HepG2 (cell line): ENCODE measurements around the gene RGS19. TPM values are rescaled to one million over a fixed set of nuclear protein-coding genes. Genes with fewer than 3 reads are reported as not detected.

ENCODE experiments used
- AGO2 ChIP-seq: fragments of 200-400 bp; formaldehyde crosslinking; optimal IDR thresholded peaks from 2 replicates; pipeline ENCODE3; 2017; ENCODE audit warnings: mild to moderate bottlenecking, low read depth, low read length, moderate library complexity
- CBFB ChIP-seq: sonication (generic); formaldehyde crosslinking; IDR thresholded peaks from 2 replicates; pipeline ENCODE4 v1.4.0; 2020; ENCODE audit warnings: missing genetic modification reagents
- CERS6 ChIP-seq: sonication (generic); formaldehyde crosslinking; IDR thresholded peaks from 2 replicates; pipeline ENCODE4 v1.5.0; 2020; ENCODE audit warnings: missing genetic modification reagents
- E2F5 ChIP-seq: sonication (generic); formaldehyde crosslinking; conservative IDR thresholded peaks from 2 replicates; pipeline ENCODE4 v1.4.0; 2020; ENCODE audit warnings: missing genetic modification reagents
- HDAC1 ChIP-seq: sonication (generic); formaldehyde crosslinking; IDR thresholded peaks from 2 replicates; pipeline ENCODE4 v1.5.1; 2020; ENCODE audit warnings: mild to moderate bottlenecking, missing genetic modification reagents
- HDAC6 ChIP-seq: fragments of 200-600 bp; sonication (generic); IDR thresholded peaks from 2 replicates; pipeline ENCODE4 v1.7.0; 2017; ENCODE audit warnings: mild to moderate bottlenecking, antibody characterized with exemption, low read length, low read depth
- HNRNPLL ChIP-seq: fragments of 200-400 bp; formaldehyde crosslinking; IDR thresholded peaks from 2 replicates; pipeline ENCODE4 v1.6.1; 2017; ENCODE audit warnings: mild to moderate bottlenecking, low read depth, low read length; ENCODE audit not compliant: poor library complexity, severe bottlenecking
- ISL2 ChIP-seq: sonication (generic); formaldehyde crosslinking; IDR thresholded peaks from 2 replicates; pipeline ENCODE4 v1.5.0; 2020; ENCODE audit warnings: missing genetic modification reagents
- KAT8 ChIP-seq: IDR thresholded peaks from 2 replicates; pipeline ENCODE4 v1.6.1; 2016; ENCODE audit warnings: missing genetic modification reagents, missing compliant biosample characterization
- KDM1A ChIP-seq: IDR thresholded peaks from 2 replicates; pipeline ENCODE4 v1.6.1; 2016; ENCODE audit warnings: missing compliant biosample characterization
- MAF1 ChIP-seq: sonication (generic); formaldehyde crosslinking; IDR thresholded peaks from 2 replicates; pipeline ENCODE4 v1.5.0; 2020; ENCODE audit warnings: missing genetic modification reagents, borderline replicate concordance
- MBNL3 ChIP-seq: fragments of 250-450 bp; sonication (Bioruptor Pico); conservative IDR thresholded peaks from 2 replicates; pipeline ENCODE4 v1.8.0; 2022; ENCODE audit warnings: mild to moderate bottlenecking, inconsistent platforms
- NFE2L2 ChIP-seq: fragments of 150-350 bp; IDR thresholded peaks from 2 replicates; pipeline ENCODE4 v1.6.1; 2014; ENCODE audit warnings: low read length
- NFIC ChIP-seq: IDR thresholded peaks from 2 replicates; pipeline ENCODE4 v1.6.1; 2012; ENCODE audit warnings: mild to moderate bottlenecking, low read length, inconsistent platforms
- PHF21A ChIP-seq: sonication (generic); formaldehyde crosslinking; IDR thresholded peaks from 2 replicates; pipeline ENCODE4 v1.5.0; 2020; ENCODE audit warnings: mild to moderate bottlenecking, missing genetic modification reagents
- POGZ ChIP-seq: sonication (generic); formaldehyde crosslinking; IDR thresholded peaks from 2 replicates; pipeline ENCODE4 v1.4.0; 2020; ENCODE audit warnings: mild to moderate bottlenecking, missing genetic modification reagents
- POLR2AphosphoS2 ChIP-seq: IDR thresholded peaks from 2 replicates; pipeline ENCODE4 v1.6.1; 2011; ENCODE audit warnings: low read depth, low read length, improper control_type of control experiment
- STAT5B ChIP-seq: sonication (generic); formaldehyde crosslinking; IDR thresholded peaks from 2 replicates; pipeline ENCODE4 v1.4.0; 2020; ENCODE audit warnings: missing genetic modification reagents
- TSC22D2 ChIP-seq: sonication (generic); formaldehyde crosslinking; IDR thresholded peaks from 2 replicates; pipeline ENCODE4 v1.5.1; 2020; ENCODE audit warnings: missing genetic modification reagents, mild to moderate bottlenecking, borderline replicate concordance
- U2AF1 ChIP-seq: fragments of 200-400 bp; formaldehyde crosslinking; optimal IDR thresholded peaks from 2 replicates; pipeline ENCODE3; 2017; ENCODE audit warnings: mild to moderate bottlenecking, low read depth, low read length
- XRCC5 ChIP-seq: fragments of 200-400 bp; formaldehyde crosslinking; optimal IDR thresholded peaks from 2 replicates; pipeline ENCODE3; 2017; ENCODE audit warnings: mild to moderate bottlenecking, low read length
- ZFP36L1 ChIP-seq: sonication (generic); formaldehyde crosslinking; IDR thresholded peaks from 2 replicates; pipeline ENCODE4 v1.8.0; 2022; ENCODE audit warnings: mild to moderate bottlenecking, missing genetic modification reagents, moderate library complexity
- ZGPAT ChIP-seq: IDR thresholded peaks from 2 replicates; pipeline ENCODE4 v1.6.1; 2016; ENCODE audit warnings: mild to moderate bottlenecking
- ZNF17 ChIP-seq: sonication (generic); formaldehyde crosslinking; IDR thresholded peaks from 2 replicates; pipeline ENCODE4 v1.5.0; 2020; ENCODE audit warnings: mild to moderate bottlenecking, missing genetic modification reagents
- ZNF225 ChIP-seq: sonication (generic); formaldehyde crosslinking; IDR thresholded peaks from 2 replicates; pipeline ENCODE4 v1.4.0; 2020; ENCODE audit warnings: mild to moderate bottlenecking, missing genetic modification reagents
- ZNF577 ChIP-seq: sonication (generic); formaldehyde crosslinking; IDR thresholded peaks from 2 replicates; pipeline ENCODE4 v1.4.0; 2020; ENCODE audit warnings: mild to moderate bottlenecking, low read depth, missing genetic modification reagents, borderline replicate concordance
- ZNF724P ChIP-seq: sonication (generic); formaldehyde crosslinking; IDR thresholded peaks from 2 replicates; pipeline ENCODE4 v1.8.0; 2022; ENCODE audit warnings: missing genetic modification reagents, borderline replicate concordance
- ZNF747 ChIP-seq: sonication (generic); formaldehyde crosslinking; IDR thresholded peaks from 2 replicates; pipeline ENCODE4 v1.8.1; 2023; ENCODE audit warnings: missing genetic modification reagents, mild to moderate bottlenecking, borderline replicate concordance
- ZNF782 ChIP-seq: sonication (generic); formaldehyde crosslinking; IDR thresholded peaks from 2 replicates; pipeline ENCODE4 v1.4.0; 2020; ENCODE audit warnings: missing genetic modification reagents, mild to moderate bottlenecking, borderline replicate concordance
- ZNF790 ChIP-seq: sonication (generic); formaldehyde crosslinking; IDR thresholded peaks from 2 replicates; pipeline ENCODE4 v1.8.0; 2022; ENCODE audit warnings: missing genetic modification reagents, mild to moderate bottlenecking, borderline replicate concordance
- polyA plus RNA-seq, 8 experiments: library from polyadenylated mRNA; depleted of rRNA in 3 of 8; stranded (reverse) in 7 of 8; unstranded in 1 of 8; fragments of >200 nt; fragmentation: Illumina TruSeq in 4 of 8; extraction: Trizol in 4 of 8; gene quantifications; 2 replicates each; pipeline versions ENCODE4 v1.2.1 to v1.2.3, GENCODE V29; 2011 to 2016; ENCODE audit warnings: low read depth in 4 of 8, missing spikeins in 1 of 8, mixed read lengths in 1 of 8; ENCODE audit not compliant: insufficient read depth in 1 of 8
- total RNA-seq, 5 experiments: library from RNA; depleted of rRNA; stranded (reverse); fragments of >200 nt; fragmentation: Illumina TruSeq; extraction: Trizol; gene quantifications; 2 replicates each; pipeline ENCODE4 v1.2.3, GENCODE V29; 2016; ENCODE audit warnings: low read depth in 1 of 5

RGS19 gene
- total and polyA plus RNA-seq, 2 of the 13 experiments (the other 11 are each of a cell fraction or from before 2014, with no cell fraction given) = 10.7 to 11.9 TPM

GRCh38 chr20:64079273-64080012 is at the start of gene RGS19 (continued):
- peak; percentile 36 for TF ChIP-seq HNRNPLL
- TF ChIP-seq ZNF225 (CRISPR knock-in tag) = no peak
- no peak for TF ChIP-seq NFE2L2
- peak; percentile 86 for TF ChIP-seq ZGPAT (CRISPR knock-in tag)
- peak; percentile 44; the same call in 1 of the 2 replicates for TF ChIP-seq PHF21A (CRISPR knock-in tag)
- no peak for TF ChIP-seq MBNL3 (CRISPR knock-in tag)
- TF ChIP-seq POGZ = no peak
- TF ChIP-seq ZNF17 = no peak
- no peak; the same call in 1 of the 2 replicates for TF ChIP-seq ZNF782
- no peak for TF ChIP-seq XRCC5
- TF ChIP-seq TSC22D2 (CRISPR knock-in tag) = no peak
- TF ChIP-seq KAT8 (CRISPR knock-in tag) = 0 out of 2 replicates have a peak, but pooled peaks have one; percentile 18
- TF ChIP-seq KDM1A (CRISPR knock-in tag) = peak; percentile 83; the same call in 1 of the 2 replicates
- no peak for TF ChIP-seq AGO2
- TF ChIP-seq ZNF577 (CRISPR knock-in tag) = no peak
- TF ChIP-seq HDAC6 = no peak
- TF ChIP-seq POLR2AphosphoS2 = no peak
- TF ChIP-seq HDAC1 (CRISPR knock-in tag) = 0 out of 2 replicates have a peak, but pooled peaks have one; percentile 31
- TF ChIP-seq ZFP36L1 = no peak
- TF ChIP-seq MAF1 = no peak; the same call in 1 of the 2 replicates
- TF ChIP-seq U2AF1 = peak; percentile 10
- no peak; the same call in 1 of the 2 replicates for TF ChIP-seq ZNF790 (CRISPR knock-in tag)
- TF ChIP-seq E2F5 = 0 out of 2 replicates have a peak, but pooled peaks have one; percentile 34
- no peak for TF ChIP-seq NFIC
- TF ChIP-seq ISL2 (CRISPR knock-in tag) = no peak
- 0 out of 2 replicates have a peak, but pooled peaks have one; percentile 62 for TF ChIP-seq ZNF724P (CRISPR knock-in tag)
- no peak for TF ChIP-seq STAT5B (CRISPR knock-in tag)
- TF ChIP-seq ZNF747 (CRISPR knock-in tag) = no peak
- no peak for TF ChIP-seq CERS6 (CRISPR knock-in tag)
- peak; percentile 14; the same call in 1 of the 2 replicates for TF ChIP-seq CBFB (CRISPR knock-in tag)
